ENCODE measurements around the gene CADM2. TPM values are rescaled to one million over a fixed set of nuclear protein-coding genes. Genes with fewer than 3 reads are reported as not detected.
A peak's percentile ranks its signal among the peaks of the same experiment; 100 is the strongest.

Gene CADM2
- total RNA-seq, 1 experiment from 2014 or later = 0.64 TPM

DNA sequence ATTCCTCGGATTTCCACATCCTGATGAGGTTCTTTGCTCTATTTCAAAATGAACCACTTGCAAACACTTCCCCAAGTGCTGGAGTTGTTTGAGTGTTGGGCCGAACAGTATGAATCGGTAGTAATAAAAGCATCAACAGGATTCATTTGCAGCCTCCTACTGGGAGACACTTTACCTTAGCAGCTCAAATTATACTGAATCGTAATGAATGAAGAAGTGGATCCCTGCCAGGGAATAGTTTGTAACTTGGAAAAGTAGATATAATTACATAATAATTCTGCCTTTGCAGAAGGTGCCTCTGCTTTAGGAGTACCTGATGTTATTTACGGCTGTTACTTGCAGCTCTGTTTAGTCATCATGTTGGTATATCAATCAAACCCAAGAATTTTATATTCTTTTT, 669.1 kb downstream of the CADM2 start:
- in situ Hi-C loops (cut with HindIII; ENCODE audit: low pct_unique_long_range_greater_than_20kb, low sequenced_read_pairs) = no loop called here
- ChIA-PET POLR2A (no interaction called here), CTCF (no interaction called here)
- H3K9me3 ChIP-seq (ENCODE audit: control insufficient read depth, insufficient read depth, low read depth, low read length) = no peaks in the 10 kb centered on the region
- no peak for TF ChIP-seq TCF7L2 (IDR thresholded peaks at IDR 0.05; ENCODE audit: low read depth, low read length)
- TF ChIP-seq, protein P1, sequence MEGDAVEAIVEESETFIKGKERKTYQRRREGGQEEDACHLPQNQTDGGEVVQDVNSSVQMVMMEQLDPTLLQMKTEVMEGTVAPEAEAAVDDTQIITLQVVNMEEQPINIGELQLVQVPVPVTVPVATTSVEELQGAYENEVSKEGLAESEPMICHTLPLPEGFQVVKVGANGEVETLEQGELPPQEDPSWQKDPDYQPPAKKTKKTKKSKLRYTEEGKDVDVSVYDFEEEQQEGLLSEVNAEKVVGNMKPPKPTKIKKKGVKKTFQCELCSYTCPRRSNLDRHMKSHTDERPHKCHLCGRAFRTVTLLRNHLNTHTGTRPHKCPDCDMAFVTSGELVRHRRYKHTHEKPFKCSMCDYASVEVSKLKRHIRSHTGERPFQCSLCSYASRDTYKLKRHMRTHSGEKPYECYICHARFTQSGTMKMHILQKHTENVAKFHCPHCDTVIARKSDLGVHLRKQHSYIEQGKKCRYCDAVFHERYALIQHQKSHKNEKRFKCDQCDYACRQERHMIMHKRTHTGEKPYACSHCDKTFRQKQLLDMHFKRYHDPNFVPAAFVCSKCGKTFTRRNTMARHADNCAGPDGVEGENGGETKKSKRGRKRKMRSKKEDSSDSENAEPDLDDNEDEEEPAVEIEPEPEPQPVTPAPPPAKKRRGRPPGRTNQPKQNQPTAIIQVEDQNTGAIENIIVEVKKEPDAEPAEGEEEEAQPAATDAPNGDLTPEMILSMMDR (IDR thresholded peaks at IDR 0.05) = no peak
- TF ChIP-seq SIN3A (IDR thresholded peaks at IDR 0.05; ENCODE audit: borderline replicate concordance, insufficient read depth, low read depth, low read length) = no peak
- TF ChIP-seq POLR2AphosphoS5 (IDR thresholded peaks at IDR 0.05; ENCODE audit: low read depth, low read length) = no peak
- TF ChIP-seq, protein P2, sequence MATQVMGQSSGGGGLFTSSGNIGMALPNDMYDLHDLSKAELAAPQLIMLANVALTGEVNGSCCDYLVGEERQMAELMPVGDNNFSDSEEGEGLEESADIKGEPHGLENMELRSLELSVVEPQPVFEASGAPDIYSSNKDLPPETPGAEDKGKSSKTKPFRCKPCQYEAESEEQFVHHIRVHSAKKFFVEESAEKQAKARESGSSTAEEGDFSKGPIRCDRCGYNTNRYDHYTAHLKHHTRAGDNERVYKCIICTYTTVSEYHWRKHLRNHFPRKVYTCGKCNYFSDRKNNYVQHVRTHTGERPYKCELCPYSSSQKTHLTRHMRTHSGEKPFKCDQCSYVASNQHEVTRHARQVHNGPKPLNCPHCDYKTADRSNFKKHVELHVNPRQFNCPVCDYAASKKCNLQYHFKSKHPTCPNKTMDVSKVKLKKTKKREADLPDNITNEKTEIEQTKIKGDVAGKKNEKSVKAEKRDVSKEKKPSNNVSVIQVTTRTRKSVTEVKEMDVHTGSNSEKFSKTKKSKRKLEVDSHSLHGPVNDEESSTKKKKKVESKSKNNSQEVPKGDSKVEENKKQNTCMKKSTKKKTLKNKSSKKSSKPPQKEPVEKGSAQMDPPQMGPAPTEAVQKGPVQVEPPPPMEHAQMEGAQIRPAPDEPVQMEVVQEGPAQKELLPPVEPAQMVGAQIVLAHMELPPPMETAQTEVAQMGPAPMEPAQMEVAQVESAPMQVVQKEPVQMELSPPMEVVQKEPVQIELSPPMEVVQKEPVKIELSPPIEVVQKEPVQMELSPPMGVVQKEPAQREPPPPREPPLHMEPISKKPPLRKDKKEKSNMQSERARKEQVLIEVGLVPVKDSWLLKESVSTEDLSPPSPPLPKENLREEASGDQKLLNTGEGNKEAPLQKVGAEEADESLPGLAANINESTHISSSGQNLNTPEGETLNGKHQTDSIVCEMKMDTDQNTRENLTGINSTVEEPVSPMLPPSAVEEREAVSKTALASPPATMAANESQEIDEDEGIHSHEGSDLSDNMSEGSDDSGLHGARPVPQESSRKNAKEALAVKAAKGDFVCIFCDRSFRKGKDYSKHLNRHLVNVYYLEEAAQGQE (IDR thresholded peaks at IDR 0.05; ENCODE audit: insufficient read depth in 1 of 2, low read depth in 2 of 2, low read length in 1 of 2) = no peak
- no TSS peak for BruUV-seq (replicated peaks)
- intact Hi-C loops (cut with micrococcal nuclease; ENCODE audit: unreplicated experiment) = no loop called here
- H3K4me1 ChIP-seq (ENCODE audit: control insufficient read depth, insufficient read depth, low read length) = no peaks in the 10 kb centered on the region
- no peaks in the 10 kb centered on the region for H3K27me3 ChIP-seq (ENCODE audit: control insufficient read depth, insufficient read depth, low read length)
- no peak overlapping the region for H3K4me3 ChIP-seq (ENCODE audit: low read depth in 2 of 2, low read length in 2 of 2)
- no peak for DNase-seq (ENCODE audit: low read depth, low spot score)
- ATAC-seq = no peak
- no peak overlapping the region for H3K27ac ChIP-seq (ENCODE audit: low read length)
- H3K36me3 ChIP-seq (ENCODE audit: control insufficient read depth, insufficient read depth, low read length) = no peaks in the 10 kb centered on the region

DNA sequence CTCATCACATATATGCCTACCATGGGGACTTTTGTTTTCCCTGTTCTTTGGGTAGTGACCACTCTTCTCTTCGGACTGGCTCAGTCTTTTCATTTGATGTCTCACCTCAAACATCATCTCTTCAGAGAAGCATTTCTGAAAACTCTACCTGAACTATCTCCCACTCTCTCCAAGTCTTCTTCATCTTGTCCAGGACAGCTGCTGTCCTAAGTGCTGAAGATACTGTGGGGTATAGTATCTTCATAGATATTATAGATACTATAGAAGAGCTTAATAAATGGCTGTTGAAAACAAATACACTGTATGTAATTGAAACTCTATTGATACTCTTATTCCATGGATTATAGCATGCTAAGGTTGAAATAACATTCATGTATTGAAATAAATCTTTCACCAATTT, 672.3 kb downstream of the CADM2 start:
- no peaks in the 10 kb centered on the region for H3K4me1 ChIP-seq (ENCODE audit: control insufficient read depth, insufficient read depth, low read length)
- DNase-seq (ENCODE audit: low read depth, low spot score) = no peak
- H3K27me3 ChIP-seq (ENCODE audit: control insufficient read depth, insufficient read depth, low read length) = no peaks in the 10 kb centered on the region
- no peak overlapping the region for H3K27ac ChIP-seq (ENCODE audit: low read length)
- CTCF ChIA-PET = no interaction called here
- H3K9me3 ChIP-seq (ENCODE audit: control insufficient read depth, insufficient read depth, low read depth, low read length) = no peaks in the 10 kb centered on the region
- POLR2A ChIA-PET = no interaction called here
- ATAC-seq = no peak
- no peak overlapping the region for H3K4me3 ChIP-seq (ENCODE audit: low read depth in 2 of 2, low read length in 2 of 2)
- intact Hi-C loops (cut with micrococcal nuclease; ENCODE audit: unreplicated experiment) = no loop called here
- TF ChIP-seq, protein P2 (IDR thresholded peaks at IDR 0.05; ENCODE audit: insufficient read depth in 1 of 2, low read depth in 2 of 2, low read length in 1 of 2) = peak in 1 of 2 experiments; percentile 51; a peak in 1 of 4 replicates
- TF ChIP-seq, protein P1 (IDR thresholded peaks at IDR 0.05) = no peak
- TF ChIP-seq POLR2AphosphoS5 (IDR thresholded peaks at IDR 0.05; ENCODE audit: low read depth, low read length) = no peak
- TF ChIP-seq SIN3A (IDR thresholded peaks at IDR 0.05; ENCODE audit: borderline replicate concordance, insufficient read depth, low read depth, low read length) = no peak
- TF ChIP-seq TCF7L2 (IDR thresholded peaks at IDR 0.05; ENCODE audit: low read depth, low read length) = no peak
- H3K36me3 ChIP-seq (ENCODE audit: control insufficient read depth, insufficient read depth, low read length) = no peaks in the 10 kb centered on the region
- in situ Hi-C loops (cut with HindIII; ENCODE audit: low pct_unique_long_range_greater_than_20kb, low sequenced_read_pairs) = no loop called here
- no TSS peak for BruUV-seq (replicated peaks)
